Measurements from ENCODE around the gene MED26. TPM values are rescaled to one million over a fixed set of nuclear protein-coding genes. Genes with fewer than 3 reads are reported as not detected.

MED26 gene
- total RNA-seq, 2 donors from 2014 or later = 10.8 to 11.8 TPM

GRCh38 chr19:16527334-16527935 lies 100.6 kb downstream of the MED26 start:
- peaks cover 72% of the 10 kb centered on the region for H3K36me3 Mint-ChIP-seq (ENCODE audit: low read depth)
- Histone ChIP-seq H3K4me3 (ENCODE audit: low read length) (no peak overlapping the region), H3K36me3 (ENCODE audit: control insufficient read depth, insufficient read depth, low read length) (peaks cover 83% of the 10 kb centered on the region), H3K27me3 (ENCODE audit: control insufficient read depth, insufficient read depth, low read length, poor library complexity, severe bottlenecking) (no peaks in the 10 kb centered on the region), H3K27ac (ENCODE audit: low read depth, low read length) (no peak overlapping the region), H3K4me1 (ENCODE audit: control insufficient read depth, insufficient read depth, low read length) (no peaks in the 10 kb centered on the region), H3K9ac (ENCODE audit: extremely low read depth, low read length, poor library complexity, severe bottlenecking) (no peak overlapping the region), H3K9me3 (ENCODE audit: control insufficient read depth, low read length) (no peaks in the 10 kb centered on the region)
- H3K27ac Mint-ChIP-seq = no peak overlapping the region
- H3K27me3 Mint-ChIP-seq (ENCODE audit: insufficient read depth) = no peaks in the 10 kb centered on the region
- no peak for TF ChIP-seq CTCF (conservative IDR thresholded peaks at IDR 0.05)
- H3K4me1 Mint-ChIP-seq = no peaks in the 10 kb centered on the region
- DNase-seq = no peak
- no peak overlapping the region for H3K4me3 Mint-ChIP-seq
- 88 to 90% methylated on average over 13 to 14 of the region's 14 CpGs for WGBS, 2 experiments (ENCODE audit: insufficient coverage in 1 of 2, insufficient read length in 1 of 2)
- no peaks in the 10 kb centered on the region for H3K9me3 Mint-ChIP-seq

GRCh38 chr19:16525751-16526481 lies 102.1 kb downstream of the MED26 start:
- Mint-ChIP-seq H3K27me3 (ENCODE audit: insufficient read depth) (no peaks in the 10 kb centered on the region), H3K9me3 (no peaks in the 10 kb centered on the region), H3K27ac (no peak overlapping the region), H3K4me3 (no peak overlapping the region), H3K36me3 (ENCODE audit: low read depth) (peaks cover 65% of the 10 kb centered on the region), H3K4me1 (no peaks in the 10 kb centered on the region)
- no peaks in the 10 kb centered on the region for H3K27me3 ChIP-seq (ENCODE audit: control insufficient read depth, insufficient read depth, low read length, poor library complexity, severe bottlenecking)
- 96 to 97% methylated on average over 23 to 29 of the region's 29 CpGs for WGBS, 2 experiments (ENCODE audit: insufficient coverage in 1 of 2, insufficient read length in 1 of 2)
- no peak for DNase-seq
- TF ChIP-seq CTCF (conservative IDR thresholded peaks at IDR 0.05) = no peak
- H3K36me3 ChIP-seq (ENCODE audit: control insufficient read depth, insufficient read depth, low read length) = peaks cover 78% of the 10 kb centered on the region
- H3K4me3 ChIP-seq (ENCODE audit: low read length) = no peak overlapping the region
- H3K27ac ChIP-seq (ENCODE audit: low read depth, low read length) = no peak overlapping the region
- no peaks in the 10 kb centered on the region for H3K4me1 ChIP-seq (ENCODE audit: control insufficient read depth, insufficient read depth, low read length)
- H3K9ac ChIP-seq (ENCODE audit: extremely low read depth, low read length, poor library complexity, severe bottlenecking) = no peak overlapping the region
- H3K9me3 ChIP-seq (ENCODE audit: control insufficient read depth, low read length) = no peaks in the 10 kb centered on the region

DNA sequence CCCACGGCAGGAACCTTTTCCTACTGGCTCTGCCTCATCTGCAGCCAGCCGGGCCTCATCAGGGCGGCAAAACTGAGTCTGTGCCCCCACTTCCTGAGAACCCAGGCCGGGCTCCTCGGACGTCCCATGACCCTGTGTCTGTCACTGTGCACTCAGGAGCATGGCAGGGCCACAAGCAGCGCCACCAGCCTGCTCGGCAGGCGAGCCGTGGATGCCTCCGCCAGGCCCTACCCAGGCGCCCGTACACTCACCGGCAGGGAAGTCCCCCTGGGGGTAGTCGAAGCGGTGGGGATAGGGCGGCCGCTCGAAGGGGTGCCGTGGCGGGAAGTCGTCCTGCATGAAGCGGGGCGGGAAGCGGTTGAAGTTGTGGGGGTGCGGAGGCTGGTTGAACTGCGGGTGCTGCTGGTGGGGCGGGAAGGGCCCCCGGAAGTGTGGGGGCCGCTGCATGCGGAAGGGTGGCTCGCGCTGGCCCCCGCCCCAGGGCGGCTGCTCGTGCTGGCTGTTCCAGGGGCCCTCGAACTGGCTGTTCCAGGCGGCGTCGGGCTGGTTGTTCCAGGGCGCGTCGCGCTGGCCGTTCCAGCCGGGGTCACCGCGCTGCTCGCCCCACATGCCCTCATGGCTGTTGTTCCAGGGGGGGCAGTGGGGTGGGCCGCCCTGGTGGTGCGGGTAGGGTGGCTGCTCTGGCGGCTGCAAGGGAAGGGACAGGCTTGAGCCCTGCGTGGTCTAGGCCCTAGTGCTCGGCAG lies 102.8 kb downstream of the MED26 start:
- no peak for TF ChIP-seq CTCF (conservative IDR thresholded peaks at IDR 0.05)
- no peak overlapping the region for H3K27ac Mint-ChIP-seq
- no peak overlapping the region for H3K27ac ChIP-seq (ENCODE audit: low read depth, low read length)
- H3K4me1 Mint-ChIP-seq = no peaks in the 10 kb centered on the region
- no peak overlapping the region for H3K4me3 ChIP-seq (ENCODE audit: low read length)
- peaks cover 68% of the 10 kb centered on the region for H3K36me3 Mint-ChIP-seq (ENCODE audit: low read depth)
- H3K36me3 ChIP-seq (ENCODE audit: control insufficient read depth, insufficient read depth, low read length) = peaks cover 75% of the 10 kb centered on the region
- no peaks in the 10 kb centered on the region for H3K4me1 ChIP-seq (ENCODE audit: control insufficient read depth, insufficient read depth, low read length)
- no peak overlapping the region for H3K4me3 Mint-ChIP-seq
- DNase-seq = no peak
- no peak overlapping the region for H3K9ac ChIP-seq (ENCODE audit: extremely low read depth, low read length, poor library complexity, severe bottlenecking)
- no peaks in the 10 kb centered on the region for H3K9me3 Mint-ChIP-seq
- no peaks in the 10 kb centered on the region for H3K9me3 ChIP-seq (ENCODE audit: control insufficient read depth, low read length)
- WGBS, 2 experiments (ENCODE audit: insufficient coverage in 1 of 2, insufficient read length in 1 of 2) = 96 to 98% methylated on average over 37 to 54 of the region's 54 CpGs
- no peaks in the 10 kb centered on the region for H3K27me3 Mint-ChIP-seq (ENCODE audit: insufficient read depth)
- no peaks in the 10 kb centered on the region for H3K27me3 ChIP-seq (ENCODE audit: control insufficient read depth, insufficient read depth, low read length, poor library complexity, severe bottlenecking)

Other genes starting within 250 kb of the MED26 start
- gene EPS15L1, start 156.2 kb downstream of the MED26 start, total RNA-seq = 10 to 100 TPM; 35.1 to 43.8 TPM
- under 1 TPM in 1 of 2 donors, not detected in 1; 0.27 TPM for gene CALR3, start 132.0 kb downstream of the MED26 start, total RNA-seq
- gene C19orf44, start 131.8 kb downstream of the MED26 start, total RNA-seq = 1 to 10 TPM; 7.9 TPM
- gene CHERP, start 85.8 kb downstream of the MED26 start, total RNA-seq = 10 to 100 TPM; 69.5 to 71.5 TPM
- gene SLC35E1, start 55.8 kb downstream of the MED26 start, total RNA-seq = 10 to 100 TPM; 26.6 to 30.6 TPM
- 10 to 100 TPM; 57.6 to 91.4 TPM for gene SMIM7, start 31.9 kb upstream of the MED26 start, total RNA-seq
- gene TMEM38A, start 32.9 kb upstream of the MED26 start, total RNA-seq = 1 to 10 TPM; 5.1 to 6.8 TPM
- not detected for gene NWD1, start 91.6 kb upstream of the MED26 start, total RNA-seq
- gene SIN3B, start 201.2 kb upstream of the MED26 start, total RNA-seq = 10 to 100 TPM; 68.0 to 78.4 TPM

Data from endodermal cell (in vitro differentiated cells).